ENCODE results near the gene RPGRIP1. TPM values are rescaled to one million over a fixed set of nuclear protein-coding genes. Genes with fewer than 3 reads are reported as not detected.
"Not testable (repeated sequence)": the region's sequence is repeated elsewhere in the genome, so short reads cannot be mapped to it uniquely, and the experiment has no call there.

Gene RPGRIP1
- polyA plus RNA-seq, 1 donor = 0.49 TPM

DNA sequence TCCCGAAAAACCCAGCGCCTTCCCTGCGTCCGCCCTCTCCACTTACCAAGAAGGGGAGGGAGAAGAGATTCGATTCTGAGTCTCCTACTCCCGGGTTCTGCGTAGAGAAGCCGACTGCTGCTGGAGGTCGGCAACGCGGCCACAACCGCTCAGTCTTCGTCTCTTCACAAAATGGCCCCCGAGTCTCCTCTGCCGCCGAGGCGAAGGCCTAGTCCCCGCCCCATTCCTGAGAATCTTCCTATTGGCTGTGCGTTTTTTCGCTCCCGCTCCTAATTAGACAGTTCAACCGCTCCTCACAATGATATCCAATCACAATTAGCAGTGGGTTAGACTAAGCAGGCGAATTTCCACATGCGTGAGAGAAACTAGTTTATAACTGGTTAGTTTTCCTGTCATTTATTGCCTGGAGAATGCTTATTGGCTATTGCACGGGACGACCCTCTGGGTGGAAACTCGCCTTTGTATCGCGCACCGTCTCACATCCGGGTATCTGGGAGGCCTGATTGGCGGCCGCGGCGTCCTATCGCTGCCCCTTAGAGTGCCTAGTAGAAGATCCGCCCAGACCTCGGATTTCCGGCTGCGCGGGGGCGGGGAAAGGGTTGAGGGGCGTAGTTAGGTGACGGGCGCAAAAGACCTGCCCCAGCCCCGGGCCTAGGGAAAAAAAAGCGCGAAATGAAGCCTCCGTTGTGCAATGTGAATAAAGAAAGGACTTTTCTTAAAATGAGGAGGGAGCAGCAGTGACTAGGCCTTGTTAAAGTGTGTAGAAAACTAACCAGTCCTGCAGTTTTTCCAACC, 10.4 kb upstream of the RPGRIP1 start, which contains the start of gene HNRNPC:
TSS of gene HNRNPC (minus strand) at position 191 of the 795 bp plus-strand sequence. CDS start 35,249 bp downstream, outside the sequence.
- no CpG with 5 or more reads among the region's 49 CpGs for WGBS (ENCODE audit: insufficient coverage, low lambda C conversion rate)
- Histone ChIP-seq H3K4me1 (ENCODE audit: control insufficient read depth, insufficient read depth, low read length) (peaks cover 8% of the 10 kb centered on the region), H3K9me3 (ENCODE audit: control insufficient read depth, low read depth, low read length) (no peaks in the 10 kb centered on the region), H3K27me3 (ENCODE audit: control insufficient read depth, insufficient read depth, low read length) (no peaks in the 10 kb centered on the region), H3K27ac (ENCODE audit: low read length) (peak within 1 kb of the TSS; percentile 94), H3K36me3 (ENCODE audit: control insufficient read depth, insufficient read depth, low read length) (peaks cover 22% of the 10 kb centered on the region), H3K4me3 (ENCODE audit: low read length) (peak within 1 kb of the TSS; percentile 87)
- DNase-seq = peak; percentile 100

DNA sequence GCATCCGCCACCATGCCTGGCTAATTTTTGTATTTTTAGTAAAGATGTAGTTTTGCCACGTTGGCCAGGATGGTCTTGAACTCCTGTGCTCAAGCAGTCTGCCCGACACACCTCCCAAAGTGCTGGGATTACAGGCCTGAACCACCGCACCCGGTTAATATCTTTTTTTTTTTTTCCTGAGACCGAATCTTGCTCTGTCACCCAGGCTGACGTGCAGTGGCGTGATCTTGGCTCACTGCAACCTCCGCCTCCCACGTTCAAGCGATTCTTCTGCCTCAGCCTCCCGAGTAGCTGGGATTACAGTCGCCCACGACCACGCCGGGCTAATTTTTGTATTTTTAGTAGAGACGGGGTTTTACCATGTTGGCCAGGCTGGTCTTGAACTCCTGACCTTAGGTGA, 7.2 kb upstream of the RPGRIP1 start:
- not testable (repeated sequence) for DNase-seq; H3K36me3 ChIP-seq (ENCODE audit: control insufficient read depth, insufficient read depth, low read length); H3K27ac ChIP-seq (ENCODE audit: low read length); H3K4me3 ChIP-seq (ENCODE audit: low read length); H3K9me3 ChIP-seq (ENCODE audit: control insufficient read depth, low read depth, low read length); H3K4me1 ChIP-seq (ENCODE audit: control insufficient read depth, insufficient read depth, low read length); H3K27me3 ChIP-seq (ENCODE audit: control insufficient read depth, insufficient read depth, low read length)
- WGBS (ENCODE audit: insufficient coverage, low lambda C conversion rate) = 94% methylated on average over 6 of the region's 17 CpGs

DNA sequence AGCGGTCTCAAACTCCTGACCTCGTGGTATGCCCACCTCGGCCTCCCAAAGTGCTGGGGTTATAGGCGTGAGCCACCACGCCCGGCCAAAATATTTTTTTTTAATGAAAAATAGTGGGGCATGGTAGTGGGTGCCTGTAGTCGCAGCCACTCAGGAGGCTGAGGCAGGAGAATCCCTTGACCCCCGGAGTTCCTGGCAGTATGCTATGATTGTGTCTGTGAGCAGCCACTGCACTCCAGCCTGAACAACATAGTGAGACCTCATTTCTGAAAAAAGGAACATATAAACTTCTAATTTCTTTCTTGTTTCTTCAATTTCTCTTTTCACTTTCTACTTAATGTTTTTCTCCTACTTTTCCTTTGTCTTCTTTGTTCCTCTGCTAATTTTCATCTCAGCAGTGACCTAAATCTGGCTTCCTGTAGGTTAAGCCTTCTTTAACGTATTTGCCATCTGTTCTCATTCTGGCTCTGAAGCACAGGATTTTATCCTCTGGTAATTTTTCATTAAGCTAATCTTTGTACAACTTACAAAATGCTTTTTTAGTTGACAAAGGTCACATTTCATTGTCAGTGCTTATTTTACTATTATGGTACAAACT, 4.5 kb upstream of the RPGRIP1 start:
- H3K9me3 ChIP-seq (ENCODE audit: control insufficient read depth, low read depth, low read length) = no peaks in the 10 kb centered on the region
- DNase-seq = no peak
- 67% methylated on average over 1 of the region's 9 CpGs for WGBS (ENCODE audit: insufficient coverage, low lambda C conversion rate)
- no peak overlapping the region for H3K4me3 ChIP-seq (ENCODE audit: low read length)
- H3K27ac ChIP-seq (ENCODE audit: low read length) = no peak overlapping the region
- no peaks in the 10 kb centered on the region for H3K36me3 ChIP-seq (ENCODE audit: control insufficient read depth, insufficient read depth, low read length)
- H3K27me3 ChIP-seq (ENCODE audit: control insufficient read depth, insufficient read depth, low read length) = no peaks in the 10 kb centered on the region
- H3K4me1 ChIP-seq (ENCODE audit: control insufficient read depth, insufficient read depth, low read length) = no peaks in the 10 kb centered on the region

DNA sequence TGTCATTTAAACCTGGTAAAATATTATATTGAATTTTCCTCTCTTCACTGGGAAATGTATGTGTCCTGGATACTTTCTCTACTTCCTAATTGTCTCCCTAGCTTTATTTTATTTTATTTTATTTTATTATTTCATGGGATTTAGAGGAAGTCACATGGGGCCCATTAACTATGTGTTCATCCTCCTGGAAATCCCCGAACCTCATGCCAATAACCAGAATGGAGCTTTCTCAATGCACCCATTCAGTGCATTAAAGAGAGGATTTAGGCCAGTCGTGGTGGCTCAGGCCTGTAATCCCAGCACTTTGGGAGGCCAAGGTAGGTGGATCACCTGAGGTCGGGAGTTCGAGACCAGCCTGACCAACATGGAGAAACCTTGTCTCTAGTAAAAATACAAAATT, 1.3 kb upstream of the RPGRIP1 start:
- no peak for DNase-seq
- no CpG with 5 or more reads among the region's 4 CpGs for WGBS (ENCODE audit: insufficient coverage, low lambda C conversion rate)
- H3K27me3 ChIP-seq (ENCODE audit: control insufficient read depth, insufficient read depth, low read length) = no peaks in the 10 kb centered on the region

DNA sequence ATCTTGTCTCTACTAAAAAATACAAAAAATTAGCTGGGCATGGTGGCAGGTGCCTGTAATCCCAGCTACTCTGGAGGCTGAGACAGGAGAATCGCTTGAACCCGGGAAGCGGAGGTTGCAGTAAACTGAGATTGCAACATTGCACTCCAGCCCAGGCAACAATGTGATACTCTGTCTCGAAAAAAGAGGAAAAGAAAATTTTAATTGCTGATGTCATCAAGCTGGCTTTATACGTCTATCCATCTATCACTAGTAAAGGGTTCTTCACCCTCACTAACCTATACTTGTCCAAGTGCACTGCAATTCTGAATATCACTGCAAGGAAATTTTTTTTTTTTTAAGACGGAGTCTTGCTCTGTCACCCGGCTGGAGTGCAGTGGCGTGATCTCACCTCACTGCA, 2.0 kb downstream of the RPGRIP1 start:
- not testable (repeated sequence) for DNase-seq; H3K4me1 ChIP-seq (ENCODE audit: control insufficient read depth, insufficient read depth, low read length); H3K4me3 ChIP-seq (ENCODE audit: low read length); H3K36me3 ChIP-seq (ENCODE audit: control insufficient read depth, insufficient read depth, low read length); H3K9me3 ChIP-seq (ENCODE audit: control insufficient read depth, low read depth, low read length); H3K27ac ChIP-seq (ENCODE audit: low read length); H3K27me3 ChIP-seq (ENCODE audit: control insufficient read depth, insufficient read depth, low read length)
- no CpG with 5 or more reads among the region's 8 CpGs for WGBS (ENCODE audit: insufficient coverage, low lambda C conversion rate)

More for the DNA sequence above, 1.3 kb upstream of the RPGRIP1 start:
- no peaks in the 10 kb centered on the region for H3K36me3 ChIP-seq (ENCODE audit: control insufficient read depth, insufficient read depth, low read length)
- H3K9me3 ChIP-seq (ENCODE audit: control insufficient read depth, low read depth, low read length) = no peaks in the 10 kb centered on the region
- no peaks in the 10 kb centered on the region for H3K4me1 ChIP-seq (ENCODE audit: control insufficient read depth, insufficient read depth, low read length)
- H3K4me3 ChIP-seq (ENCODE audit: low read length) = no peak overlapping the region
- H3K27ac ChIP-seq (ENCODE audit: low read length) = no peak overlapping the region

DNA sequence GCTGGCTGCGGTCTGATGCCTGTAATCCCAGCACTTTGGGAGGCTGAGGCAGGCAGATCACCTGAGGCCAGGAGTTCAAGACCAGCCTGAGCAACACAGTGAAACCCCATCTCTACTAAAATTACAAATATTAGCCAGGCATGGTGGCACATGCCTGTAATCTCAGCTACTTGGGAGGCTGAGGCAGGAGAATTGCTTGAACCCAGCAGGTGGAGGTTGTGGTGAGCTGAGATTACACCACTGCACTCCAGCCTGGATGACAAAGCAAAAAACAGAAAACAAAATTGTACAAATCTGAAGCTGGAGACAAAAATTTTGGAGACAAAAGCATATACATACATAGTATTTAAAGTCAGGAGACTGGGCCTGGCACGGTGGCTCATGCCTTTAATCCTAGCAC, 6.6 kb downstream of the RPGRIP1 start:
- not testable (repeated sequence) for H3K4me1 ChIP-seq (ENCODE audit: control insufficient read depth, insufficient read depth, low read length); H3K4me3 ChIP-seq (ENCODE audit: low read length); H3K36me3 ChIP-seq (ENCODE audit: control insufficient read depth, insufficient read depth, low read length); H3K9me3 ChIP-seq (ENCODE audit: control insufficient read depth, low read depth, low read length); H3K27me3 ChIP-seq (ENCODE audit: control insufficient read depth, insufficient read depth, low read length); H3K27ac ChIP-seq (ENCODE audit: low read length); DNase-seq
- WGBS (ENCODE audit: insufficient coverage, low lambda C conversion rate) = 100% methylated on average over 1 of the region's 2 CpGs

DNA sequence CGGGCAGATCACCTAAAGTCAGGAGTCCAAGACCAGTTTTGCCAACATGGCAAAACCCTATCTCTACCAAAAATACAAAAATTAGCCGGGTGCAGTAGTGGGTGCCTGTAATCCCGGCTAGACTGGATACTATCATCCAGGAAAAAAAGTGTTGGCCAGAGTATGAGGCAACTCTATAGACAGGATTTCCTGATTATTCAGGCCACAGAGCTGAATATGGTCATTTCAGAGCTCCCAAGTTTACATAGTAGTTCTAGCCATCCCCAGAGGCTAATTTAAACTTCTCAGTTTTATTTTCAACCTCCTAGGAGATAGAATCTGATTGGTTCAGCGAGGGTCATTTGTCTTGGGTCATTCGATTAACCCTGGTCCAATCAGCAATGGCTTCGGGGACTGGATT, 7.3 kb downstream of the RPGRIP1 start:
- no peak for DNase-seq
- H3K9me3 ChIP-seq (ENCODE audit: control insufficient read depth, low read depth, low read length) = no peaks in the 10 kb centered on the region
- no peak overlapping the region for H3K27ac ChIP-seq (ENCODE audit: low read length)
- H3K4me1 ChIP-seq (ENCODE audit: control insufficient read depth, insufficient read depth, low read length) = no peaks in the 10 kb centered on the region
- H3K36me3 ChIP-seq (ENCODE audit: control insufficient read depth, insufficient read depth, low read length) = no peaks in the 10 kb centered on the region
- H3K4me3 ChIP-seq (ENCODE audit: low read length) = no peak overlapping the region
- WGBS (ENCODE audit: insufficient coverage, low lambda C conversion rate) = no CpG with 5 or more reads among the region's 6 CpGs
- H3K27me3 ChIP-seq (ENCODE audit: control insufficient read depth, insufficient read depth, low read length) = no peaks in the 10 kb centered on the region

DNA sequence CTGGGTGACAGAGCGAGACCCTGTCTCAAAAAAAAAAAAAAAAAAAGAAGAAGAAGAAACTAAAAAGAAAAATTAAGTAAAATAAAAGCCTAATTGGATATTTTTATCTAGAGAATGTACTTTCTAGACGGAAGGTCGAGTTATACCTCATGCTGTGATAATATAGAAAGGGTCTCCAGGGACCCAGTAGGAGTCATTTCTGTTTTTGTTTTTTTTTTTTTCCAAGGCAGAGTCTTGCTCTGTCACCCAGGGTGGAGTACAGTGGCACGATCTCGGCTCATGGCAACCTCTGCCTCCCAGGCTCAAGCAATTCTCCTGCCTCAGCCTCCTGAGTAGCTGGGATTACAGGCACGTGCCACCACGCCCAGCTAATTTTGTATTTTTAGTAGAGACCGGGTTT, 14.1 kb downstream of the RPGRIP1 start:
- H3K27me3 ChIP-seq (ENCODE audit: control insufficient read depth, insufficient read depth, low read length); H3K27ac ChIP-seq (ENCODE audit: low read length); H3K4me3 ChIP-seq (ENCODE audit: low read length); DNase-seq; H3K9me3 ChIP-seq (ENCODE audit: control insufficient read depth, low read depth, low read length); H3K4me1 ChIP-seq (ENCODE audit: control insufficient read depth, insufficient read depth, low read length); H3K36me3 ChIP-seq (ENCODE audit: control insufficient read depth, insufficient read depth, low read length): not testable (repeated sequence)
- 93% methylated on average over 2 of the region's 8 CpGs for WGBS (ENCODE audit: insufficient coverage, low lambda C conversion rate)

DNA sequence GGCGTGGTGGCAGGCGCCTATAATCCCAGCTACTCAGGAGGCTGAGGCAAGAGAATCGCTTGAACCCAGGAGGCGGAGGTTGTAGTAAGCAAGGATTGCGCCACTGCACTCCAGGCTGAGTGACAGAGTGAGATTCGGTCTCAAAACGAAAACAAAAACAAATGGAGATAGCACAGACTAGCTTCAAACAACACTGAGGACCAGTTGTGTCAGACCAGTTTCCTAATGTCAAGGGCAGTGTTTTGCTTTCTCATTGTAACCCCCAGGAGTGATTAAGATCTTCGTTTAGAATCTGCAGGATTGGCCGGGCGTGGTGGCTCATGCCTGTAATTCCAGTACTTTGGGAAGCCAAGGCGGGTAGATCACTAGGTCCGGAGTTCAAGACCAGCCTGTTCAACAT, 18.5 kb downstream of the RPGRIP1 start:
- Histone ChIP-seq H3K4me1 (ENCODE audit: control insufficient read depth, insufficient read depth, low read length) (no peaks in the 10 kb centered on the region), H3K4me3 (ENCODE audit: low read length) (no peak overlapping the region), H3K36me3 (ENCODE audit: control insufficient read depth, insufficient read depth, low read length) (no peaks in the 10 kb centered on the region), H3K27me3 (ENCODE audit: control insufficient read depth, insufficient read depth, low read length) (peaks cover 8% of the 10 kb centered on the region), H3K27ac (ENCODE audit: low read length) (no peak overlapping the region), H3K9me3 (ENCODE audit: control insufficient read depth, low read depth, low read length) (no peaks in the 10 kb centered on the region)
- 100% methylated on average over 1 of the region's 12 CpGs for WGBS (ENCODE audit: insufficient coverage, low lambda C conversion rate)
- DNase-seq = no peak

DNA sequence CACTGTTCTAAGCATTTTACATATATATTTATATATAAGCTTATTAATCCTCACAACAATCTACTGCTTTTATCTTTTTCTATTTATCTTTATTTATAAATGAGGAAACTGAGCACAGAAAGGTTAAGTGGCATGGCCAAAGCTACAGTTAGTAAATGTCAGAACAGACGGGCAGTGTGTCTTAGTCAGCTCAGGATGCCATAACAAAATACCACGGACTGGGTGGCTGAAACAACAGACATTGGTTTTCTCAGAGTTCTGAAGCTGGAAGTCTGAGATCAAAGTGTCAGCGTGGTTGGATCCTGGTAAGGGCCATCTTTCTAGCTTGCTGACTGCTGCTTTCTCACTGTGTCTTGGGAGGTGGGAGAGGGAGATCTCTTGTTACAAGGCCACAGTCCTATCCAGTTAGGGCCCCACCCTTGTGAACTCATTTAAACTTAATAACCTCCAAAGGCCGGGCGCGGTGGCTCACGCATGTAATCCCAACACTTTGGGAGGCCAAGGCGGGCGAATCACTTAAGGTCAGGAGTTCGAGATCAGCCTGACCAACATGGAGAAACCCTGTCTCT, 19.8 kb downstream of the RPGRIP1 start:
- no peak overlapping the region for H3K27ac ChIP-seq (ENCODE audit: low read length)
- H3K27me3 ChIP-seq (ENCODE audit: control insufficient read depth, insufficient read depth, low read length) = peaks cover 8% of the 10 kb centered on the region
- DNase-seq = no peak
- no peak overlapping the region for H3K4me3 ChIP-seq (ENCODE audit: low read length)
- WGBS (ENCODE audit: insufficient coverage, low lambda C conversion rate) = 100% methylated on average over 1 of the region's 10 CpGs
- H3K4me1 ChIP-seq (ENCODE audit: control insufficient read depth, insufficient read depth, low read length) = no peaks in the 10 kb centered on the region
- no peaks in the 10 kb centered on the region for H3K36me3 ChIP-seq (ENCODE audit: control insufficient read depth, insufficient read depth, low read length)
- no peaks in the 10 kb centered on the region for H3K9me3 ChIP-seq (ENCODE audit: control insufficient read depth, low read depth, low read length)
